HG03520 (cell line): ENCODE results near the gene TMEM129.

Experiments
- ATAC-seq: cut with Tn5 transposase; IDR thresholded peaks from one replicate; pipeline ENCODE4 v1.9.1; 2021; ENCODE audit warnings: mild to moderate bottlenecking, moderate library complexity; ENCODE audit not compliant: unreplicated experiment

Gene TMEM129

DNA sequence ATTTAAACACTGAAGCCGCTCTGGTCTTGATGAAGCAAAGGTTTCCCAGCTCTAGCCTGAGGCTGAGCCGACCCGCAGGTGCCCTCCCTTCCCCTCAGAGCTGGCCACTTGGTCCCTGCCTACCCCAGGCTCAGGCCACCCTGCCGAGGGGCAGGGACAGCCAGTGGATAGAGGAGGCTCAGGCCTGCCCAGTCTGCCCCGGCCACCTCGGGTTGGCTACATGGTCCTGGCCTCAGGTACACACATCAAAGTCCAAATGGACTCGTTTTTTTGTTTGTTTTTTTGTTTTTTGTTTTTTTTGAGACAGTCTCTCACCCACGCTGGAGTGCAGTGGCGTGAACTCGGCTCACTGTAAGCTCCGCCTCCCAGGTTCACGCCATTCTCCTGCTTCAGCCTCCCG lies 24.0 kb upstream of the TMEM129 start:
- no peak for ATAC-seq

DNA sequence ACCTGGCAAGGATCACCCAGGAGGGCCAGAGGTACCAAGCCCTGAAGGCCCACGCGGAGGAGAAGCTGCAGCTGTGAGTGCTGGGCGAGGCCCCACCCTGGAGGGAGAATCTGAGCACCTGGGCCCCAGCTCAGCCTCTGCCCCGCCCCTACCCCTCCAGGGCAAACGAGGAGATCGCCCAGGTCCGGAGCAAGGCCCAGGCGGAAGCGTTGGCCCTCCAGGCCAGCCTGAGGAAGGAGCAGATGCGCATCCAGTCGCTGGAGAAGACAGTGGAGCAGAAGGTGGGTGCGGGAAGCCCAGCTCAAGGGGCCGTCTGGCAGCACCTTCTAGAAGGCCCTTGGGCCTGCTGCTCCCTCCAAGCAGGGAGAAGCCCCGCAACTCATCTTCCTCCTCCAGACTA lies 23.4 kb upstream of the TMEM129 start:
- ATAC-seq: no peak

DNA sequence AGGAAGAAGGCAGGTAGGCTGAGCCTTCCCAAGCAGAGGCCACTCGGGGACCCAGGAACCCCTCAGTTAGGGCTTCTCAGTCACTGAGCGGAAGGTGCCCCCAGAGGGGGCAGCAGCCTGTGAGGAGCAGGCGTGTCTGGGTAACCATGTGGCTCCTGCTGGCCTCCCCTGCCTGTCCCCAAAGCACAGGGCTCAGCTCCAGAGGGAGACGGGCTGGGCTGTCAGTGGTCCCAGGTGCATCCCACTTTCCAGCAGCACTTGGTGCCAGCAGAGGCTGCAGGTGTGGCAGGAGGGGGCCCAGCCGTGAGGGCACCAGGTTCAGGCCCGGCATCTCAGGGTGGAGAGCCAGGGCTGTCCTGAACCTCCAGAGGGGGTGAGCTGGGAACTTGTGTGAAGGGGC lies 22.9 kb upstream of the TMEM129 start:
- ATAC-seq: no peak

DNA sequence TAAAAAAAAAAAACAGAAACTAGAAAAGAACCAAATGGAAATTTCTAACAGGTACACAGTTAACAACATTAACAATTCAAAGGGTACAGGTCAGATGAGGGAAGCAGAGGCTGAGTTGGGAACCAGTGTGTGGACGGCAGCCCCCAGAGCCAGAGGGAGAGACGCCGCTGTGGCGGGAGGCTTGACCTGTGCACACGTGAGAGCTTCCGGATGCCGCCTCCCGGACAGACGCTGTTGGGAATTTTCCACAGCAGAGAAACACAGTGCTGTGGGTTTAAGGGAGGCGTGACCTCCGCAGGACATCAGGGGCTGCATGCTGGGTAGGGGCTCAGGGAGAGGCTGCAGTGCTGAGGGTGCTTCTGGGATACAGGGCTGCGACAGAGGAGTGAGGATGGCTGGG lies 22.4 kb upstream of the TMEM129 start:
- no peak for ATAC-seq

DNA sequence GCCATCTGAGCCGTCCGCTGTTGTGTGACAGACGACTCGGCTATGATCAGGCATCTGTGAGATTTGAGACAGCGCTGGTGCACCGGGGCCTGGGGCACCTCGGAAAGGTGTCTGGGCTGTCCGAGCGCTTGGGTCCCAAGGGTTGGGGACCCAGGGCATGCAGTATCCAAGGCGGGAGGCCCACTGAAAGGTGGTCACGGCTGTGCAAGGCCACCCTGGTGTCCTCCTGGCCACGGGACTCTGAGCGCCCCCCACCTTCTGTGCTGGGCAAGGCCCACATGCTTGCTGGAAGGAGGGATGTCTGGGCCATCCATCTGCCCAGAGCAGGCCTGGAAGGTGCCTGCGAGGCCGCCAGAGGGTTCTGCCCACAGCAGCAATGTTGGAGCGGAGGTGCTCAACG lies 20.1 kb upstream of the TMEM129 start:
- ATAC-seq: no peak

DNA sequence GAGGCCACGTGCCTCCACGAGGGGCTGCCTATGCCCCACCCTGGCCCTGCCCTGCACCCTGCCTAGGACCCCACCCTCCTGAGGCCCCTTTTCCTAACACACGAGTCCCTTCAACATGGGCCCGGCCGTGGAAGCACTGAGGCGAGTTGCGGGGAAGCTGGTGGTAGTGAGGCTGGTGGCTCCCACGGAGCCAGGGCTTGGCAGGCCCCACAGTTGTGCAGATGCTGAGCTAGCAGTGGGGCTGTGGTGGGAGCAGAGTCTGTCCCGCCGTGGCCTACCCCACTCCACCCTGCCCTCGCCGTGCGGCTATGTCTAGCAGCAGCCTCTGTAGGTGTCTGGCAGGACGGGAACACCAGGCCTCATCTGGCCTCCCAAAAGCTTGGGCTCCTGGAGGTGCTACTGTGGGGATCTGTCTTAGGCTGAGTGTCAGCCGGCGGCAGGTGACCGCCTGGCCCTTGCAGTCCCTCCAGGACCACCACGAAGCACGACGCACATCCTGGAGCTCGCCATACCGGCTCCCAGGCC lies 19.0 kb upstream of the TMEM129 start:
- ATAC-seq: no peak

DNA sequence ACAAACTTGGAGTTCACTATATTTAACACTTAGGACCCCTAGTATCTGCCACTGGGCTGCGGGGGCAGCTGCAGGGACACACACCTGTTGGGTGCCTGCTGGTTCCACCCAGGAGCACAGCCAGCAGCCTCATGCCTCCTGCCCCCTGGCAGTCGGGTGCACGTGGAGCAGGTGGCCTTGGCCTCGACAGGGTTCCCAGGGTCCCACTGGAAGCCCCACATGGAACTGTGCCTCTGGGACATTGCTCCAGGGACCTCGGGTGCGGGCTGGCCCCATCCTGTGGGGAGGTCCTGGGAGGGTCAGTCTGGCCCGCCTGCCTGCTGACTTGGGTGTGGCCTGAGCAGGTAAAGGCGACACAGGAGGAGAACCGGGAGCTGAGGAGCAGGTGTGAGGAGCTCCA lies 18.2 kb upstream of the TMEM129 start:
- no peak for ATAC-seq

DNA sequence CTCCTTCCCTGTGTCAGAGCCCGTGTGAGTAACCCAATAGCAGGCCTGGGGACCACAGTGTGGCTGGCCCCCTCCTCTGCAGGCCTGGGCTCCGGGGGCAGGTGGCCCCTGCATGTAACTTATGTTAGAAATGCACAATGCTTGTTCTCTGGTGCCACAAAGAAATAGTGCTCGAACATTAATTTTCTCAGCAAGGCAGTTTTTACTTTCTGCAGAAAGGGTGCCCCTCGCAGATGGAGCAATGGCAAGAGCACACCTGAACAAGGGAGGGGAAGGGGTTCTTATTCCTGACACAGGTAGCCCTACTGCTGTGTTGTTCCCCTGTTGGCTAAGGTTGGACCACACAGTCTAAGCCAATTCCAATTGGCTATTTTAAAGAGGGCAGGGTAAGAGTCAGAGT lies 17.3 kb upstream of the TMEM129 start:
- ATAC-seq: no peak

DNA sequence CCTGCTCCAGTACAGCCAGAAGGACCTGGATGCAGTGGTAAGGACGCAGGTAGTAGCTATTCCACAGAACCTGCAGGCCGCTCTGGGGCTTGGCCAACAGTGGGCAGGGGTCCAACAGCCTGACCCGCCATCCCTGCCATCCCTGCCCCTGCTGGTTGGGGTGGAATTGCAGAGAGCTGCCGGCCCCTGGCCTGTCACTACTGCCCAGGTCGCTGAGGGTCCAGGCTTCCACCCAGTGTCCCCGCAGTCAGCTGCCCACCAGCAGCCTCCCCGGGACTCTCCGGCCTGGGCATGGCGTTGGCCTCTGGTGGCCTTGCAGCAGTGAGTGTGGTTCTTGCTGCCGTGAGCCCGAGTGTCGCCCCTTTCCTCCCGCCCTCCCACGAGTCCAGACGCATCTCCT lies 16.5 kb upstream of the TMEM129 start:
- no peak for ATAC-seq

DNA sequence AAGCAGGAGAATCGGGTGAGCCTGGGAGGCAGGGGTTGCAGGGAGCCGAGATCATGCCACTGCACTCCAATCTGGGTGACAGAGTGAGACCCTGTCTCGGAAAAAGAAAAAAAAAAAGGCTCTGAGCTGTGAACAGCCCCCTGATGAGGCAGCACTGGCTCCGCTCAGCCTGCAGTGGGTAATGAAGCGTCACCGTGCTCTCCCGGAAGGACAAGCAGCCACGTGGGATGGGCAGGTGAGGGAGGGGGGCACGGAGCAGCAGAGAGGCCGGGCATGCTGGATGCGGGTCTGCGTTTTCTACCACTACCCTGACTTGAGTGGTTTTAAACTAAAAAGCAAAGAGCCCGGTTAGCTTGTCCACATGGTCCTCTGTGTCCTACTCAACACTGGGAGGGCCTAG lies 15.7 kb upstream of the TMEM129 start:
- no peak for ATAC-seq

DNA sequence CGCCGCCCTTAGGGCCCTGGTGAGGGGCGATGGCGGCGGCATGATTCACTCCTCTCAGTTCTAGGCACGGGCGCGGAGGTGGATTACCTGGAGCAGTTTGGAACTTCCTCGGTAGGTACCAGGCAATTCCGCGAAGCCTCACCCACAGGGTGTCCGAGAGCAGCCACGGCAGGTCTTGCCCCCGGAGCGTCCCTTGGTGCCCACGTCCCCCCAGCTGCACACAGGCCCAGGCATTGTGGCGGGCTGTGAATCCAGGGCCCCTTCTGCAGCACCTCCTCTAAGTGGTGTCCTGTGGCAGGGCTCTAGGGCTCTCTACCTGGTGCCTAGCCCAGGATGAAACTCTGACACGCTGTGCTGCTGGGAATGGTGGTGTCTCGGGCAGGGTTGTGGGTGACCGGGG lies 14.1 kb upstream of the TMEM129 start:
- no peak for ATAC-seq

DNA sequence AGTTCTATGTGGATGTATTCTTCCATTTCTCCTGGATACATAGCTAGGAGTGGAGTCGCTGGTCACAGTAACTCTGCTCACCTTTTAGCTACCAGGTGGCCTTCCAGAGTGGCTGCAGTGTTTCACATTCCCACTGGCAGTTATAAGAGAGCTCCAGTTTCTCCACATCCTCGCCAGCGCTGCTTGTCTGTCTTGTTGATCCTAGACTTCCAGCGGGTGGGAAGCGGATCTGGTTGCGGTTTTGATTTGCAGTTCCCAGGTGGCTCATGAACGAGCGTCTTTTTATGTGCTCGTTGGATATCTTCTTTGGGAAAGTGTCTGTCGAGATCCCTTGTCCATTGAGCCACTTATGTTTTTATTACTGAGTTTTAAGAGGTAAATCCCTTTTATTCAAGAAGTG lies 11.8 kb upstream of the TMEM129 start:
- no peak for ATAC-seq

DNA sequence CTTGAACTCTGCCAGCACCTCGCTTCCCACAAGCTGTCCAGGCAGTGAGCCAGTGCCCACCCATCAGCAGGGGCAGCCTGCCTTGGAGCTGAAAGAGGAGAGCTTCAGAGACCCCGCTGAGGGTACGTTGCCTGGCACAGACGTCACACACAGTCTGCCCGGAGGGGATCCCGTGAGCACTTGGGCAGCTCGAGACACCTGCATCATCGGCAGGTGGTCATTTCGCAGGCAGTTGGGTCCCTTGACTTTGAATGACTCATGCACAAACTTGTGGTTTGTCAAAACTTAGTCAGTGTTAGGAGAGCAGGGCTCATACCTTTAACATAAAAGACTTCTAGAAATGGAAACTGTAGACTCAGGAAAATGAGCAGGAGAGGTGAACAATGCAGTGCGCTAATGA lies 10.1 kb upstream of the TMEM129 start:
- ATAC-seq: no peak

DNA sequence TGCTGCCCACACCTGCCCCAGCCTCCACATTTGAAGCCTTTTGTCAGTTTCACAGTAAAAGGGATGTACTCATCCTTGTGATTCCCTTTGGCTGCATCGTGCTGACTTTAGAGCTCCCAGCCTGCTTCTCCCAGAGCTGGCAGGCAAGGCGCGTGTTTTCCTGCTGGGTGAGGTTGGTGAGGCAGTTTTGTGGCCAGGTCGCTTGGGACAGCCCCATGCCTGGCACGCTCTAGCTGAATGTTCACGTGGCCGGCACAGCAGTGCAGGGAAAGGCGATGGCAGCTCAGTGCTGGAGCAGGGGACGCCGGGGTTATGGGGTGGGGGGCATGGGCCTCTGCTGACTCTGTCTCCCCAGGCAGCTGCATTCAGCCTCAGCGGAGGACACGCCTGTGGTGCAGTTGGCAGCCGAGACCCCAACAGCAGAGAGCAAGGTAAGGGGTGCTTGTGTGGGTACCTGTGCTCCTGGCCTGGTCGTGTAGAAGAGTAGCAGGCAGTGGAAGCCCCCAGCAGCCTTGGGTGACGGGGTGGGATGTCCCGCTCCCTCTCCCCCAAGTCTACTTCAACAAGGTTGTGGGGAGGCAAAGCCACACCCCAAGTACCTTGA lies 9.5 kb upstream of the TMEM129 start:
- no peak for ATAC-seq

DNA sequence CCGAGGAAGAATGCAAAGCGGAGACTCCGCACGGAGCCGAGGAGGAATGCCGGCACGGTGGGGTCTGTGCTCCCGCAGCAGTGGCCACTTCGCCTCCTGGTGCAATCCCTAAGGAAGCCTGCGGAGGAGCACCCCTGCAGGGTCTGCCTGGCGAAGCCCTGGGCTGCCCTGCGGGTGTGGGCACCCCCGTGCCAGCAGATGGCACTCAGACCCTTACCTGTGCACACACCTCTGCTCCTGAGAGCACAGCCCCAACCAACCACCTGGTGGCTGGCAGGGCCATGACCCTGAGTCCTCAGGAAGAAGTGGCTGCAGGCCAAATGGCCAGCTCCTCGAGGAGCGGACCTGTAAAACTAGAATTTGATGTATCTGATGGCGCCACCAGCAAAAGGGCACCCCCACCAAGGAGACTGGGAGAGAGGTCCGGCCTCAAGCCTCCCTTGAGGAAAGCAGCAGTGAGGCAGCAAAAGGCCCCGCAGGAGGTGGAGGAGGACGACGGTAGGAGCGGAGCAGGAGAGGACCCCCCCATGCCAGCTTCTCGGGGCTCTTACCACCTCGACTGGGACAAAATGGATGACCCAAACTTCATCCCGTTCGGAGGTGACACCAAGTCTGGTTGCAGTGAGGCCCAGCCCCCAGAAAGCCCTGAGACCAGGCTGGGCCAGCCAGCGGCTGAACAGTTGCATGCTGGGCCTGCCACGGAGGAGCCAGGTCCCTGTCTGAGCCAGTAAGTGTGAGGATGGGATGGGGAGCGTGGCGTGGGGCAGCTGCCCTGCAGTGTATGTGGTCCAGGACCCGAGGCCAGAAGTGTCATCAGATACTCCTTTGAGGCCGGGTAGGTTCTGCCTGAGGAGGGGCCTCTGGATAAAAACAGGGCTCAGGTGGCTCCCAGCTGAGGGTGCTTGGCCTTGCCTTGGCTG lies 7.2 kb upstream of the TMEM129 start:
- ATAC-seq: no peak

DNA sequence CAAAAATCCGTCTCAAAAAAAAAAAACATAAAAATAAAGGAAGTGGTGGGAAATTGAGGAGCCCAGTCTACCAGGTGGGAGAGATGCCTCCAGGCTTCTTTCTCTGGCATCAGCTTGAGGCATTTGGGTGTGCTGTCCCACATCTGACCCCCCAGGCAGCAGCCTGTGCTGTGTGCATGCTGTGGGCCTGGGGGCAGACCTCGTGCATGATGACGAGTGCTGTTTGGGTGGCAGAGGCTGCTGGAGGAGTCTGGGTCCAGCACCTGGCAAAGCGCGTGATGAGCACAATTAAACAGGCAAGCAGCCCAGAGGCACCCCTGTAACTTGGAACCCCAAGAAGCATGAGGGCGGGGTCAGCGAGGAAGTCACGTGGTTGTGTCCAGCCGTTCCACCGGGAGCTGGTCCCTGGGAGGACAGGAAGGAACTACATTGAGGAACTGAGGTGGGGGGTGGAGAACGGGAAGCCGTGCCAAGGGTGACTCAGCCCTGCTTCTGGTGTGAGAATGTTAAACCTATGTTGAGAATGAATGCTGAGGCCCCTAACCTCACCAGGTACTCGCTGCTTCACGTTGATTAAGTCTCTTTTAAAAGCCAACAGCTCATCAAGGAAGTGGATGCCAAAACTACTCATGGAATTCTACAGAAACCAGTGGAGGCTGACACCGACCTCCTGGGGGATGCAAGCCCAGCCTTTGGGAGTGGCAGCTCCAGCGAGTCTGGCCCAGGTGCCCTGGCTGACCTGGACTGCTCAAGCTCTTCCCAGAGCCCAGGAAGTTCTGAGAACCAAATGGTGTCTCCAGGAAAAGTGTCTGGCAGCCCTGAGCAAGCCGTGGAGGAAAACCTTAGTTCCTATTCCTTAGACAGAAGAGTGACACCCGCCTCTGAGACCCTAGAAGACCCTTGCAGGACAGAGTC lies 6.3 kb upstream of the TMEM129 start:
- ATAC-seq: no peak

DNA sequence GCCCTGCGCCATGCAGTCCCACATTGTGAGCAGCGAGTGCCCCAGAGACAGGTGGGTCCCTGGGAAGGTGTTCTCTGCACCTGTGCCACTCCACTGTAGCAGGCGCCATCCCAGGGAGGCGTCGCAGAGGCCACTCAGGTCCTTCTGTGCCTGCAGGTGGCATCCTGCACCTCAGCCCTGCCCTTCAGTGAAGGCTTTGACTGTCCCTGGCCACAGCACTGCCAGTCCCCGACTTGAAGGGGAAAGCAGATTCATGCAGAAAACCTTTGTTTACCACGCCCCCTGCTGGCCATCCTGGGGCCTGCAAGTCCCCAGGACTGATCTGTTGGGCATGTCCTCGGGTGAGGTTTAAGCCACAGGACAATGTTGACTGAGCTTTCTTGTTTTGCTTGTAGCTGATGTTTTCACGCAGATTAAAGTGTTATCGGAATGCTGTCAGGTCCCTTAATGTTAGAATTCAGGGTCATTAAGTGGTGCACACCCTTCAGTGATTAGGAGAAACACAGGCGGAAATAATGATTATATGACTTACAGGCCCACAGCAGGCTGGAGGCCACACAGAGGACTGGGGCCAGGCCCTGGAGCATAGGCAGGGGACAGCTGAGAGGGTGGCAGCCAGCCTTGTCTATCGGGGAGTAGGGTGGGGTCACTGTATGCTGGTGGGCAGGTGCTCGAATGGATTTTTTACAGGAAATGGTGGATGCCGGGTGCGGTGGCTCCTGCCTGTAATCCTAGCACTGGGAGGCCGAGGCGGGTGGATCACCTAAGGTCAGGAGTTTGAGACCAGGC lies 5.2 kb upstream of the TMEM129 start:
- ATAC-seq: no peak

DNA sequence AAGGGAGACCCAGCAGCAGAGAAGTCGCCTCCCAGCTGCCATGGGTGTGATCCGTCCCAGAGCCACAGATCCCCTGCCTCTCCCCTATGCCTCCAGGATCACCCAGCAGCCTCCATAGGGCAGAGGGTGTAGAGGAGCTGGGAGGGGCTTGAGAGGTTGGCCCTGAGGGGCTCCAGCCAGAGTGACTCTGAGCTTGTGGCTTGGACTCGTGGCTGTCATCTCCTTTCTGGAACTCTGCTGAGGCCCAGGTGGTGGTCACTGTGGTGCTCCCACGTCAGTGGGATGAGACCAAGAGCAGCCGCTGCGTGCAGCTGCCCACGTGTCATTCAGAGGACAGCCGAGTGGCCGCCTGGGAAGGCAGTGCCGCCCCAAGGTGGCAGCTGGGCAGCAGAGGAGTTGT lies 4.4 kb upstream of the TMEM129 start:
- ATAC-seq: no peak

DNA sequence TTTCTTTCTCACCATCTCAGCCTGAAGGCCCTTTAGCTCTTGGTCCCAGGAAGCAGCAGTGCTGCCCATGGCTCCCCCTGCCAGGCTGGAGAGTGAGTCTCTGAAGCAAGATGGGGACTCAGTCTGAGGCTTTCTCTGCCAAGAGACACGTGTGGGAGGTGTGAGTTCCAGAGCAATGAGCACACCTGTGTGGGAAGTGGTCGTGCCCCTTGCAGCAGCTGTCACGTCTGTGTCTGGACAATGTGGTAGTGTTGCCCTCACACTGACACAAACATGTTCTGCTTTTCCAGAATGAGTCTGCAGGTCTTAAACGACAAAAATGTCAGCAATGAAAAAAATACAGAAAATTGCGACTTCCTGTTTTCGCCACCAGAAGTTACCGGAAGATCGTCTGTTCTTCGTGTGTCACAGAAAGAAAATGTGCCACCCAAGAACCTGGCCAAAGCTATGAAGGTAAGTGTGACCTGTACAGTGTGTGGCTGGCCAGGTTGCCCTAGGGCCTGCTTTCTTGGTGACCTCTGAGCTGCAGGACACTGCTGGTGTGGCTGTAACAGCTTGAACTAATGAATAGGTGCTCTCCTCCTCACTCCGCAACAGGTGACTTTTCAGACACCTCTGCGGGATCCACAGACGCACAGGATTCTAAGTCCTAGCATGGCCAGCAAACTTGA lies 2.1 kb upstream of the TMEM129 start:
- no peak for ATAC-seq

DNA sequence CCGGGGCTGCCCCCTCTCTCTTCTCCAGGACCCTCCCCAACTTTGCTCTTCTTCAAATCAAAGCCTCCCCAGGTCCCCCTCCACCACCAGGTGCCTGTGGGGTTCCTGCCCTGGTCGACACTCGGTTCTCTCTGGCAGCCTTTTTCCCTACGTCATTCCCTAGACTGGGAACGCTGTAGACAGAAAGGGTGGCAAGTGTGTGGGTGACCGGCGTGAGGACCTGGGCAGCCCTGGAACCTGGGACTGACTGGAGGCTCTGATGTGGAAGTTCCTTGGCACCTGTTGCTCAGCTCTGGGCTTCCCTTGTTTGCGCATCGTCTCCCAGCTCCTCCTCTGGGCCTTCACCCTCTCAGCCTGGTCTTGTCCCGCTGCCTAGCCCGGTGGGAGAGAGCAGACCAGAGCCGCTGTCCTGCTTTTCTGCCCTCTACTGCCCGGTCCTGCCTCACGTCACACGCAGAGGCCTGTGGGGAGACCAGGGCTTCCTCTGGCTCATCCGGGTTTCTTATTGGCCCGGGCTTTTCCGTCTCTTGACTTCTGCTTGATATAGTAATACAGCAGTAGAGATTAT lies 1.5 kb upstream of the TMEM129 start:
- no peak for ATAC-seq
